Kidney epithelial cell (primary cell): Measurements from ENCODE around the gene MORN3. TPM values are rescaled to one million over a fixed set of nuclear protein-coding genes. Genes with fewer than 3 reads are reported as not detected.

Experiments
- DNase-seq: peaks from one replicate; pipeline ENCODE4 v3.0.0-alpha.2; 2010; ENCODE audit warnings: low read depth
- H3K27me3 ChIP-seq: 2 replicates; pipeline ENCODE4 v1.6.0; 2011; ENCODE audit warnings: low read length; ENCODE audit not compliant: control insufficient read depth, insufficient read depth
- H3K36me3 ChIP-seq: 2 replicates; pipeline ENCODE4 v1.5.1; 2011; ENCODE audit warnings: low read length; ENCODE audit not compliant: control insufficient read depth, insufficient read depth
- H3K4me3 ChIP-seq: 2 replicates; pipeline ENCODE4 v1.5.1; 2011; ENCODE audit warnings: low read depth, mild to moderate bottlenecking, control low read depth, low read length
- total RNA-seq: library from RNA; depleted of rRNA; stranded (reverse); fragments of >200 nt; gene quantifications from 2 replicates; pipeline ENCODE4 v1.2.3, GENCODE V29; 2015
- TF ChIP-seq, protein P1 (sequence below): IDR thresholded peaks from 2 replicates; pipeline ENCODE4 v1.5.1; 2011; ENCODE audit warnings: mild to moderate bottlenecking, moderate library complexity, low read length, control low read depth, inconsistent platforms; ENCODE audit not compliant: insufficient read depth, poor library complexity, severe bottlenecking

MORN3 gene
- total RNA-seq, 1 donor from 2014 or later = 1.3 TPM

DNA sequence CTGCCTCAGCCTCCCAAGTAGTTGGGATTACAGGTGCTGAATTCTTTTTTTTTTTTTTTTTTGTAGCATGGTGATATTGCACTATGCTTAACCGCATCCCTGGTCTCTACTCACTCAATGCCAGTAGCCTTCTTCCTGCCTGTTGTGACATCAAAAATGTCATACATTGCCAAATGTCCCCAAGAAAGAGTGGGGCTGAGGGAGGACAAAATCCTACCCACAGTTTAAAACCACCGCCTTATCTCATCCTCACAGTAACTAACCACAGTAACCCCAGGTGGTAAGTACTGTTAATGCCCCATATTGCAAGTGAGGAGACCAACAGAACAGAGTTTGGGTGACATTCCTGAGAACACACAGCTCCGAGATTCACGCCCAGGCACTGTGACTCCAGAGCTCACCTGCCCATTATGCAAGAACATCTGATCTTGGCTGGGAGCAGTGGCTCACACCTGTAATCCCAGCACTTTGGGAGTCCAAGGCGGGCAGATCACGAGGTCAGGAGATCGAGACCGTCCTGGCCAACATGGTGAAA lies 19.6 kb downstream of the MORN3 start:
- no peak overlapping the region for H3K4me3 ChIP-seq
- H3K27me3 ChIP-seq = no peaks in the 10 kb centered on the region
- TF ChIP-seq, protein P1, sequence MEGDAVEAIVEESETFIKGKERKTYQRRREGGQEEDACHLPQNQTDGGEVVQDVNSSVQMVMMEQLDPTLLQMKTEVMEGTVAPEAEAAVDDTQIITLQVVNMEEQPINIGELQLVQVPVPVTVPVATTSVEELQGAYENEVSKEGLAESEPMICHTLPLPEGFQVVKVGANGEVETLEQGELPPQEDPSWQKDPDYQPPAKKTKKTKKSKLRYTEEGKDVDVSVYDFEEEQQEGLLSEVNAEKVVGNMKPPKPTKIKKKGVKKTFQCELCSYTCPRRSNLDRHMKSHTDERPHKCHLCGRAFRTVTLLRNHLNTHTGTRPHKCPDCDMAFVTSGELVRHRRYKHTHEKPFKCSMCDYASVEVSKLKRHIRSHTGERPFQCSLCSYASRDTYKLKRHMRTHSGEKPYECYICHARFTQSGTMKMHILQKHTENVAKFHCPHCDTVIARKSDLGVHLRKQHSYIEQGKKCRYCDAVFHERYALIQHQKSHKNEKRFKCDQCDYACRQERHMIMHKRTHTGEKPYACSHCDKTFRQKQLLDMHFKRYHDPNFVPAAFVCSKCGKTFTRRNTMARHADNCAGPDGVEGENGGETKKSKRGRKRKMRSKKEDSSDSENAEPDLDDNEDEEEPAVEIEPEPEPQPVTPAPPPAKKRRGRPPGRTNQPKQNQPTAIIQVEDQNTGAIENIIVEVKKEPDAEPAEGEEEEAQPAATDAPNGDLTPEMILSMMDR = no peak
- H3K36me3 ChIP-seq = no peaks in the 10 kb centered on the region
- DNase-seq = no peak

DNA sequence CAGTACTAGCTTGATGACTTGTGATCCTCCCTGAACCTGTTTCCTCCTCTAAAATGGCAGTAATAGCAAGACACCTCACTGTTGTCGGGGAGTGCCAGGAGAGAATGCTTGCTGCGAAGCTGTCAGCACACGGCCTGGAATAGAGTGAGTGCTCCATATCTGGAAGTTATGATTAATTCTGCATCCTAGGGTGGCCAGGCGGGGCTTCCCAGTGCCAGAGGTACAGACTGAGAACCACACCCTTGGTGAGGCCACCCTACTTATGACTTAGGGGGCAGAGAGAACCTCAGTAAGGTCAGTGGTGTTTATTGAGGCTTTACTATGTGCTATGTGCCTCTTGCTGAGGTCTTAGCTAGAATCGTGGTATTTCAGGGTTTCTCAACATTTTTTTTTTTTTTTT lies 20.1 kb downstream of the MORN3 start:
- DNase-seq = no peak
- H3K4me3 ChIP-seq = no peak overlapping the region
- TF ChIP-seq, protein P1 = no peak
- no peaks in the 10 kb centered on the region for H3K36me3 ChIP-seq
- H3K27me3 ChIP-seq = no peaks in the 10 kb centered on the region

DNA sequence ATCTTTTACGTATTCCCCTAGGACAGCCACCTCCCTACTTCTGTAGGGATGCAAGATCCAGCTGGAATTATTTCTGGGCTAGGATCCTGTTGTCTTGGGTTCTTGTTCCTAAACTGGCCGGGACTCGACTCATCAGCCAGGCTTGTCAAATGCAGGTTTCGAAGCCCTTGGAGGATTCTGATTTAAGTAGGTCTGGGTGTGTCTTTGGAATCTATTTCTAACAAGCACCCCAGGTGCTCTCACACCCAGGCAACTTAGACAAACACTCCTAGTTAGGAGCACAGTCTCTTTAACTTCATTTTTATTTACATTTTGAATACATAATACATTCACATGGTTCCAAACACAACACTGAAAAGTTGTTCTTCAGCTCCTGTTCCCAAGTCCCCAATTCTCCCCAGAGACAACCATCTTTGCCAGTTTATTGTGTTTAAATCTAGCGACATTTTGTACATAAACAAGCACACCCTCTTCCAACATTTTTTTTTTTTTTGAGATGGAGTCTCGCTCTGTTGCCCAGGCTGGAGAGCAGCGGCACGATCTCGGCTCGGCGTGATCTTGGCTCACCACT lies 20.9 kb downstream of the MORN3 start:
- H3K4me3 ChIP-seq = no peak overlapping the region

DNA sequence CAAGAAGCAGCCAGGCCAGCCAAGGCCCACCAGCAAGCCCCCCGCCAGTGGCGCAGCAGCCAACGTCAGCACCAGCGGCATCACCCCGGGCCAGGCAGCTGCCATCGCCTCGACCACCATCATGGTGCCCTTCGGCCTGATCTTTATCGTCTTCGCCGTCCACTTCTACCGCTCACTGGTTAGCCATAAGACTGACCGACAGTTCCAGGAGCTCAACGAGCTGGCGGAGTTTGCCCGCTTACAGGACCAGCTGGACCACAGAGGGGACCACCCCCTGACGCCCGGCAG lies 28.2 kb downstream of the MORN3 start:
- no peak overlapping the region for H3K4me3 ChIP-seq

More for the DNA sequence above, 20.9 kb downstream of the MORN3 start:
- H3K36me3 ChIP-seq = no peaks in the 10 kb centered on the region
- no peak for DNase-seq
- TF ChIP-seq, protein P1 = no peak
- H3K27me3 ChIP-seq = no peaks in the 10 kb centered on the region

DNA sequence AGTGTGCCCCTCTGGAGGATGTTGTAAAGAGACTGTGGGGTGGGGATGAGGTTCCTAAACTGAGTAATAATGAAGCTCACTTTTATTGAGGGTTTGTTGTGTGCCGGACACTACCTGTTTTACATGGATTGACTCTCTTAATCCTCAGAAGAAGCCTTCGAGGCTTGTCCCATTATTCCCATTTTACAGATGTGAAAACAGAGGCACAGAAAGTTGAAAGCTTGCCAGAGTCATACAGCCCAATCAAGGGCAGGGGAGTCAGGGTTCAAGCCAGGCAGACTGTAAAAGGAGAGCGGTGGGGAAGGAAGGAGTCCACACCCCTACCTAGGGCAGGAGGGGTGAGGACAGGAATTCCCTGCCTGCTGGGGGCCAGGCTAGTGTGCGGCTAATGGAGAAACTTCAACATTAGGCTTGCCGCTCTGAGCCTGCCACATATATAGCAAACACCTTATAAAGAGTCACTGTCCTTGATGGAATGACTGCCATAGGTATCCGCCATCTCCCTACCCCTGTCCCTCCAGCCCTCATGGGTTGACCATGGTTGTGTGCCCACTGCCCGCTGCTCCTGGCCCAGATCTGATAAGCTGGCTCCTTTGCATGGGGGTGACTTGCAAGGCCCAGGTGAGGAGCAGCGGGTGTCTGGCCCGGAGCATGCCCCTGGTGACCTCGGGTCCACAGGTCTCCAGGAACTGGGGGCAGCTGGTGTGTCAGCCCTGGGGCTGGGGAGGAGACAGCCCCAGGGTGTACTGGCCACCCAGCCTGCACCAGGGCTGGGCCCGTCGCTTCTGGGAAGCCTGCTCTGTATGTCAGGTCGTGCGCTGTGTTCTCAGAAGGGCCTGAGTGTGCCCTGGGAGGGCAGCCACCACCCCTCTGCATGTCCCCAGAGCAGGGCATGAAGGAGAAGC lies 30.9 kb downstream of the MORN3 start:
- TF ChIP-seq, protein P1 = no peak
- DNase-seq = no peak
- H3K36me3 ChIP-seq = no peaks in the 10 kb centered on the region
- H3K27me3 ChIP-seq = no peaks in the 10 kb centered on the region
- H3K4me3 ChIP-seq = no peak overlapping the region

More for the DNA sequence above, 28.2 kb downstream of the MORN3 start:
- Histone ChIP-seq H3K36me3 (no peaks in the 10 kb centered on the region), H3K27me3 (no peaks in the 10 kb centered on the region)
- TF ChIP-seq, protein P1 = no peak
- no peak for DNase-seq
